NOMO-1 (cell line): Measurements from ENCODE around the gene ZNF763.
"Not testable (repeated sequence)": the region's sequence is repeated elsewhere in the genome, so short reads cannot be mapped to it uniquely, and the experiment has no call there.

Experiments used
- DNase-seq, 2 experiments: peaks; one replicate each; lab custom pipeline; 2025; ENCODE audit not compliant: unreplicated experiment in 2 of 2; lab: John Stamatoyannopoulos, UW

Gene ZNF763

DNA sequence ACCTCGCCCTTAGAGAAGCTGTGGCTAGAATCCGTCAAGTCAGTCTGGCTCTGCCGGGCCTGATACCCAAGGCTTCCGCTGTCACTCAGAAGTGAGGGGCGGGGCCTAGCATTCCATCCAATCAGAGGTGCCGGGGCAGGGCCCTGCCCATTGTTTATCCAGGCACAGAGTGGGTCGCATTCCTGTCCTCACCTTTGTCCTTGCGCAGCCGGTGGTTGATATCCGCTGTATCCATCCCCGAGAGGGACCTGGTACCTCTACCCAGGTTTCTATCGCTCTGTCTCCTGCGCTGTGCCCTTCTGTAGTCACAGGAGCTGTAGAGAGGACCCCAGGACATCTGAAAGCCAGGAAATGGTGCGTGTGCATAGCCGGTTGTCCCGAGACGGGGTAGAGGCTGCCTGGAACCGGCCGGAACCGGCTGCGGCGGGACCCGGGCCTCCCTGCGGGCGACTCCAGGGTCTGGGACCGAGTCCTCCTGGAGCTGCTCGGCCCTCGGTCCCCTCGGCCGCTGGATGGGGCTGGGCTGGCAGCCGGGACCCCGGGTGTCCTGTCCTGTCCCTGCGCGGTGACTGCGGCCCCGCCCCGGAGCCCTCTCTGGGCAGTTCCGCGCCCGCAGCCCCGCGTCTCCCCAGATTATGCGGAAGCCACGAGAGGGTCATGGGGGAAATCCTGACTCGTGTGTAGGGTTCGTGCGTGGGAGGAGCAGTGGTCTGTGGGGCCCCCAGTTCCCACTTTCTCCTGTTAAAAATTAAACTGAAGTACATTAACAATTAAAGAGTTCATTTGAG, at the start of gene ZNF763:
TSS of gene ZNF763 (plus strand) at position 183 of the 788 bp plus-strand sequence. CDS start at position 352, 169 bp downstream.
- DNase-seq, result peak; percentile 71 to 82

- DNase-seq, result no peak
Observed at GRCh38 chr19:11921852-11922495, 42.9 kb upstream of the ZNF763 start.

DNA sequence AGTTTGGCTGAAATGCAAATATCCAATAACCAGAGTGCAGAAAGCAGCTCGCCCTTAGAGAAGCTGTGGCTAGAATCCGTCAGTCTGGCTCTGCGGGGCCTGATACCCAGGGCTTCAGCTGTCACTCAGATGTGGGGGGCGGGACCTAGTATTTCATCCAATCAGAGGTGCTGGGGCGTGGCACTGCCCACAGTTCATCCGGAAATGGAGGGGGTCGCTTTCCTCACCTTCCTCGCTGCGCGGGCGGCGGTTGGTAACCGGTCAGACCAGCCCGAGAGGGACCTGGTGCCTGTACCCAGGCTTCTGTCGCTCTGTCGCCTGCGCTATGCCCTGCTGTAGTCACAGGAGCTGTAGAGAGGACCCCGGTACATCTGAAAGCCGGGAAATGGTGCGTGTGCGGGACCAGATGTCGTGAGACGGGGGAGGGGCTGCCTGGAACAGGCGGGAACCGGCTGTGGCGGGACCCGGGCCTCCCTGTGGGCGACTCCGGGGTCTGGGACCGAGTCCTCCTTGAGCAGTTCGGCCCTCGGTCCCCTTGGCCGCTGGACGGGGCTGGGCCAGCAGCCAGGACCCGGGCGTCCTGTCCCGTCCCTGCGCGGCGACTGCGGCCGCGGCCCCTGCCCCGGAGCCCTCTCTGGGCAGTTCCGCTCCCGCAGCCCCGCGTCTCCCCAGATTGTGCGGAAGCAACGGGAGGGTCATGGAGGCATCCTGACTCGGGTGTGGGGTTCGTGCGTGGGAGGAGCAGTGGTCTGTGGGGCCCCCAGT, 39.8 kb upstream of the ZNF763 start, which contains the start of gene ZNF700:
TSS of gene ZNF700 (plus strand) at position 222 of the 765 bp plus-strand sequence. CDS start at position 326, 104 bp downstream.
- DNase-seq, result peak; percentile 91 to 93

GRCh38 chr19:11925651-11926187, 39.1 kb upstream of the ZNF763 start:
- DNase-seq, result not testable (repeated sequence)

- no peak for DNase-seq
Observed at GRCh38 chr19:11927227-11927626, 37.6 kb upstream of the ZNF763 start.

- DNase-seq, result no peak
Observed at GRCh38 chr19:11931051-11931450, 33.8 kb upstream of the ZNF763 start.

- DNase-seq, result no peak
Observed at GRCh38 chr19:11931513-11931912, 33.3 kb upstream of the ZNF763 start.

- not testable (repeated sequence) for DNase-seq
Observed at GRCh38 chr19:11935829-11936228, 29.0 kb upstream of the ZNF763 start.

DNA sequence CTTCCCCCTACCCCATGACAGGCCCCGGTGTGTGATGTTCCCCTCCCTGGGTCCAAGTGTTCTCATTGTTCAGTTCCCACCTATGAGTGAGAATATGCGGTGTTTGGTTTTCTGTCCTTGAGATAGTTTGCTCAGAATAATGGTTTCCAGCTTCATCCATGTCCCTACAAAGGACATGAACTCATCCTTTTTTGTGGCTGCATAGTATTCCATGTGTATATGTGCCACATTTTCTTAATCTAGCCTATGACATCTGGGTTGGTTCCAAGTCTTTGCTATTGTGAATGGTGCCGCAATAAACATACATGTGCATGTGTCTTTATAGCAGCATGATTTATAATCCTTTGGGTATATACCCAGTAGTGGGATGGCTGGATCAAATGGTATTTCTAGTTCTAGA, 26.5 kb upstream of the ZNF763 start:
- DNase-seq, result not testable (repeated sequence)

DNA sequence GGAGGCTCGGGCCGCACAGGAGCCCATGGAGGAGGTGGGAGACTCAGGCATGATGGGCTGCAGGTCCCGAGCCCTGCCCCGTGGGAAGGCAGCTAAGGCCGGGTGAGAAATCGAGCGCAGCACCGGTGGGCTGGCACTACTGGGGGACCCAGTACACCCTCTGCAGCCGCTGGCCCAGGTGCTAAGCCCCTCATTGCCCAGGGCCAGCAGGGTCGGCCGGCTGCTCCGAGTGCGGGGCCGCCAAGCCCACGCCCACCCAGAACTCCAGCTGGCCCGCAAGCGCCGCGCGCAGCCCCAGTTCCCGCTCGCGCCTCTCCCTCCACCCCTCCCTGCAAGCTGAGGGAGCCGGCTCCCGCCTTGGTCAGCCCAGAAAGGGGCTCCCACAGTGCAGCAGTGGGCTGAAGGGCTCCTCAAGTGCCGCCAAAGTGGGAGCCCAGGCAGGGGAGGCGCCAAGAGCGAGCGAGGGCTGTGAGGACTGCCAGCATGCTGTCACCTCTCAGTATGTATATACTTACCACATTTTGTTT, 23.4 kb upstream of the ZNF763 start:
- DNase-seq, result not testable (repeated sequence)

DNA sequence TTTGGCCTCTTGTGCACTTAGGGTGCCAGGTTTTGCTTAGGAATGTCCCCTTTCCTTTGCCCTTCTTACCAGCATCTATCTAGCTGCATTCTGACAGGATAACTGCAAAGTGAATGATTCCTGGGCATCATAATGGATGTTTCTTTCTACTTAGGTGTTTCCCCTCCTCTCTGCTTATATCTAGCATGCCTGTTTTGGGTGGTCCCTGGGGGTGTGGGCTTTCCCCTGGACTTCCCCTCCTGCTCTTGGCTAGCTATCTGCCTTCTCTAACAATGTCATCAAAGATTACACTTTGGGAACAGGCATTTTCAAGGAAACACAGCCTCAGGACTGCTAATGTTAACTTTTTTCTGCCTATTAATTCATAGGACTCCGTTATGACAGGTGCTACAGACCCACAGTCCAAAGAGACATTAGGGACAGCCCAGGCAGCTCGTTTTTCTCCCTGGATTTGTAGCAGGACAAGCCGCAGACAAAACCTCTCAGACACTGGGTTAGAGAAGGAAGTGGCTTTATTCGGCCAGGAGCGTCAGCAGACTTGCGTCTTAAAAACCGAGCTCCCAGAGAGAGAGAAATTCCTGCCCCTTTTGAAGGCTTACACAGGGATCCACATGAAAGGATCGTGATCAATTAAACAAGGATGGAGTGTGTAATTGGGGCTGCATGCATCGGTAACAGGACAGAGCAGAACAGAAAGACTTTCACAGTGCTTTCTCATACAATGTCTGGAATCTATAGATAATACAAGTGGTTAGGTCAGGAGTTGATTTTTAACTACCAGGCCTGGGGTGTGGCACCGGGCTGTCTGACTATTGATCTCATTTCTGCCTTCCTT, 22.6 kb upstream of the ZNF763 start:
- DNase-seq, result no peak

- DNase-seq, result no peak
Observed at GRCh38 chr19:11942843-11943108, 22.1 kb upstream of the ZNF763 start.

- DNase-seq, result no peak
Observed at GRCh38 chr19:11944656-11945055, 20.2 kb upstream of the ZNF763 start.

GRCh38 chr19:11948646-11949045, 16.2 kb upstream of the ZNF763 start:
- no peak for DNase-seq

GRCh38 chr19:11949201-11949600, 15.6 kb upstream of the ZNF763 start:
- DNase-seq, result no peak

DNA sequence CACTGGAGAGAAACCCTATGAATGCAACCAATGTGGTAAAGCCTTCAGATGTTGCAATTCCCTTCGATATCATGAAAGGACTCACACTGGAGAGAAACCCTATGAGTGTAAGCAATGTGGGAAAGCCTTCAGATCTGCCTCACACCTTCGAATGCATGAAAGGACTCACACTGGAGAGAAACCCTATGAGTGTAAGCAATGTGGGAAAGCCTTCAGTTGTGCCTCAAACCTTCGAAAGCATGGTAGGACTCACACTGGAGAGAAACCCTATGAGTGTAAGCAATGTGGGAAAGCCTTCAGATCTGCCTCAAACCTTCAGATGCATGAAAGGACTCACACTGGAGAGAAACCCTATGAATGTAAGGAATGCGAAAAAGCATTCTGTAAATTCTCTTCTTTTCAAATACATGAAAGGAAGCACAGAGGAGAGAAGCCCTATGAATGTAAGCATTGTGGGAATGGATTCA, 15.2 kb upstream of the ZNF763 start:
- not testable (repeated sequence) for DNase-seq

- DNase-seq, result no peak
Observed at GRCh38 chr19:11950312-11950711, 14.5 kb upstream of the ZNF763 start.

- no peak for DNase-seq
Observed at GRCh38 chr19:11963566-11964355, 1.1 kb upstream of the ZNF763 start.

DNA sequence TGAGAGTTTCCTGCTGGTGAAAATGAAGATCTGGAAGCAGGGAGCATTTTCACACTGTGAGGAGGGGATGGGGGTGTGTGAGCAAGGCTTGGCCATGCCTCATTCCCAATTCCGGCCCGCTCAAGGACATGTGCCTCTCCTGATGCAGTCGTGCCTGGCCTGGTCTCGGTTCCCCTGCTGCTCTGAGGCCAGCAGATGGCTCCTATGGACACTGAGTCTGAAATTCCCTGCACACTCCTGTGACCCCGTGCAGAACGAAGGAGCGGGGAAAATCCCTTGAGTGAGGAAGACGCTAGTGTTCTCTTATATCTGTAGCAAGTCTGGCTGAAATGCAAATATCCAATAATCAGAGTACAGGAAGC, 363 bp upstream of the ZNF763 start:
- no peak for DNase-seq
